ENCODE measurements around the gene PLCB1.

- no peak for TF ChIP-seq CTCF (conservative IDR thresholded peaks at IDR 0.05)
- TF ChIP-seq EZH2 (IDR thresholded peaks at IDR 0.05; ENCODE audit: low read depth), result no peak
These were observed 492.6 kb downstream of the PLCB1 start for GRCh38 chr20:8624616-8625015.

Measured in PC-9 (cell line).